A673 (cell line): ENCODE measurements around the gene LARP4B.

ENCODE experiments used
- EZH2 ChIP-seq: fragments of 200-600 bp; sonication (generic); IDR thresholded peaks from 2 replicates; pipeline ENCODE4 v1.6.1; 2017; ENCODE audit warnings: borderline replicate concordance, low read depth, mild to moderate bottlenecking, mixed read lengths, antibody characterized with exemption, low read length; ENCODE audit not compliant: poor library complexity, severe bottlenecking
- TF ChIP-seq, protein P1 (sequence below): fragments of 300-800, 200-600 bp; sonication (generic); conservative IDR thresholded peaks from 2 replicates; pipeline ENCODE4 v1.5.1; 2017; ENCODE audit warnings: low read depth, mild to moderate bottlenecking, antibody characterized with exemption, low read length, moderate library complexity, mixed read lengths

DNA sequence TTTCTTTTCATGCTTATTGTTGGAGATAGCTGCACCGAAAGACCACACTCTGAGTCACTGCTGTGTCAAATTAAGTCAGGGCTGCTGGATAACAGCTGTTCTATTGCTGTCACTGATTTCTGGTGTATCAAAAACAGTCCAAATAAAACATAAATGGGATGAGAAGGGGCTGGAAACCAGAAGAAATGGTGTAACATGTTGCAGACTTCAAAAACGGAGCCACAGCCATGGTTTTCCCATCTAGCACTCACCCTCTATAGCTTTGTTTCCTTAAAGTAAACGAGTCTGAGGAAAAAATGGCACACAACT is 138.8 kb downstream of the LARP4B start:
- TF ChIP-seq, protein P1, sequence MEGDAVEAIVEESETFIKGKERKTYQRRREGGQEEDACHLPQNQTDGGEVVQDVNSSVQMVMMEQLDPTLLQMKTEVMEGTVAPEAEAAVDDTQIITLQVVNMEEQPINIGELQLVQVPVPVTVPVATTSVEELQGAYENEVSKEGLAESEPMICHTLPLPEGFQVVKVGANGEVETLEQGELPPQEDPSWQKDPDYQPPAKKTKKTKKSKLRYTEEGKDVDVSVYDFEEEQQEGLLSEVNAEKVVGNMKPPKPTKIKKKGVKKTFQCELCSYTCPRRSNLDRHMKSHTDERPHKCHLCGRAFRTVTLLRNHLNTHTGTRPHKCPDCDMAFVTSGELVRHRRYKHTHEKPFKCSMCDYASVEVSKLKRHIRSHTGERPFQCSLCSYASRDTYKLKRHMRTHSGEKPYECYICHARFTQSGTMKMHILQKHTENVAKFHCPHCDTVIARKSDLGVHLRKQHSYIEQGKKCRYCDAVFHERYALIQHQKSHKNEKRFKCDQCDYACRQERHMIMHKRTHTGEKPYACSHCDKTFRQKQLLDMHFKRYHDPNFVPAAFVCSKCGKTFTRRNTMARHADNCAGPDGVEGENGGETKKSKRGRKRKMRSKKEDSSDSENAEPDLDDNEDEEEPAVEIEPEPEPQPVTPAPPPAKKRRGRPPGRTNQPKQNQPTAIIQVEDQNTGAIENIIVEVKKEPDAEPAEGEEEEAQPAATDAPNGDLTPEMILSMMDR, result no peak
- no peak for TF ChIP-seq EZH2
